ENCODE results near the gene PGAP2. TPM values are rescaled to one million over a fixed set of nuclear protein-coding genes. Genes with fewer than 3 reads are reported as not detected.
A peak's percentile ranks its signal among the peaks of the same experiment; 100 is the strongest.

Gene PGAP2
- total and polyA plus RNA-seq, 10 of the 15 experiments (the other 5 are each of a cell fraction or from before 2014, with no cell fraction given): 12.3 to 37.4 (median 31.9) TPM

GRCh38 chr11:3841426-3842350 is 33.3 kb downstream of the PGAP2 start (continued):
- TF ChIP-seq SPI1 (IDR thresholded peaks at IDR 0.05; ENCODE audit: borderline replicate concordance, insufficient read depth, low read depth, low read length) (peak; percentile 27; the same call in 1 of the 2 replicates), FOXK2 (IDR thresholded peaks at IDR 0.05) (no peak), SRF (IDR thresholded peaks at IDR 0.05; ENCODE audit: low read depth in 2 of 2, low read length in 2 of 2) (0 out of 4 replicates have a peak, but pooled peaks of 1 of the 2 experiments have one; percentile 23), NRF1 (conservative IDR thresholded peaks at IDR 0.05; ENCODE audit: low read depth, low read length) (no peak), USF2 (IDR thresholded peaks at IDR 0.05; ENCODE audit: borderline replicate concordance, low read depth, low read length) (peak; percentile 23), RFX5 (IDR thresholded peaks at IDR 0.05; ENCODE audit: low read depth, low read length) (no peak), PBX3 (IDR thresholded peaks at IDR 0.05; ENCODE audit: insufficient replicate concordance, low read depth, low read length) (no peak), HDAC6 (IDR thresholded peaks at IDR 0.05; ENCODE audit: unreplicated experiment) (no peak), BCL11A (IDR thresholded peaks at IDR 0.05; ENCODE audit: low read depth, low read length) (no peak), RB1 (IDR thresholded peaks at IDR 0.05; ENCODE audit: borderline replicate concordance) (peak; percentile 61; the same call in 1 of the 2 replicates), NBN (IDR thresholded peaks at IDR 0.05) (peak; percentile 91), LARP7 (IDR thresholded peaks at IDR 0.05) (peak; percentile 61; the same call in 1 of the 2 replicates), STAT3 (IDR thresholded peaks at IDR 0.05; ENCODE audit: low read depth, low read length) (no peak), CREM (IDR thresholded peaks at IDR 0.05; ENCODE audit: low read depth) (peak; percentile 38; the same call in 1 of the 2 replicates), ZNF687 (IDR thresholded peaks at IDR 0.05) (peak; percentile 98), CBX5 (IDR thresholded peaks at IDR 0.05; ENCODE audit: low read depth) (peak; percentile 72; the same call in 1 of the 2 replicates), NR2F1 (conservative IDR thresholded peaks at IDR 0.05) (peak; percentile 63), SUZ12 (IDR thresholded peaks at IDR 0.05; ENCODE audit: unreplicated experiment) (no peak), EGR1 (IDR thresholded peaks at IDR 0.05; ENCODE audit: borderline replicate concordance in 1 of 2, low read depth in 2 of 2, low read length in 2 of 2) (peak in 1 of 2 experiments; percentile 83; a peak in 2 of 3 replicates), DPF2 (IDR thresholded peaks at IDR 0.05) (peak; percentile 78), SUPT20H (IDR thresholded peaks at IDR 0.05; ENCODE audit: borderline replicate concordance, control insufficient read depth, low read depth, low read length) (no peak), BMI1 (IDR thresholded peaks at IDR 0.05; ENCODE audit: borderline replicate concordance) (no peak), NFXL1 (IDR thresholded peaks at IDR 0.05; ENCODE audit: borderline replicate concordance) (no peak)

Measured in GM12878 (cell line).